Activated CD8-positive, alpha-beta memory T cell treated with anti-CD3 and anti-CD28 coated beads, Interleukin-2, amount 50 U/mL, for 48 hours (primary cell): ENCODE results near the gene CDK11A.
"Not testable (repeated sequence)": the region's sequence is repeated elsewhere in the genome, so short reads cannot be mapped to it uniquely, and the experiment has no call there.

Source experiments
- DNase-seq: peaks from one replicate; pipeline ENCODE4 v3.0.0-alpha.2; 2020

The CDK11A gene

GRCh38 chr1:1683104-1683905 lies 40.9 kb downstream of the CDK11A start:
- no peak for DNase-seq

DNA sequence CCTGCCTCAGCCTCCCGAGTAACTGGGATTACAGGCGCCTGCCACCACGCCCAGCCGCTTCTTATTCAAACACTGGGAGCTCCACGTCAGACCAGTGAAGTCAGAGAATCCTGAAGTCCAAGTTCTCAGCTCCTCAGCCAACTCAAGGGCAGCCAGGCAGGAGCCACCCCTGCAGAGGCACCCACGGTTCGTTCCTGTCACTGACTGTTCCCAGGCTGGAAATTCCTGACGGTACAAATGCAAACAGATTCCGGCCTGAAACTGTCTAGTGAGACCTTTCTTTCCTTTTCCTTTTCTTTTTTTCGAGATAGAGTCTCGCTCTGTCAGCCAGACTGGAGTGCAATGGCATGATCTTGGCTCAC lies 43.3 kb downstream of the CDK11A start:
- peak; percentile 47 for DNase-seq

DNA sequence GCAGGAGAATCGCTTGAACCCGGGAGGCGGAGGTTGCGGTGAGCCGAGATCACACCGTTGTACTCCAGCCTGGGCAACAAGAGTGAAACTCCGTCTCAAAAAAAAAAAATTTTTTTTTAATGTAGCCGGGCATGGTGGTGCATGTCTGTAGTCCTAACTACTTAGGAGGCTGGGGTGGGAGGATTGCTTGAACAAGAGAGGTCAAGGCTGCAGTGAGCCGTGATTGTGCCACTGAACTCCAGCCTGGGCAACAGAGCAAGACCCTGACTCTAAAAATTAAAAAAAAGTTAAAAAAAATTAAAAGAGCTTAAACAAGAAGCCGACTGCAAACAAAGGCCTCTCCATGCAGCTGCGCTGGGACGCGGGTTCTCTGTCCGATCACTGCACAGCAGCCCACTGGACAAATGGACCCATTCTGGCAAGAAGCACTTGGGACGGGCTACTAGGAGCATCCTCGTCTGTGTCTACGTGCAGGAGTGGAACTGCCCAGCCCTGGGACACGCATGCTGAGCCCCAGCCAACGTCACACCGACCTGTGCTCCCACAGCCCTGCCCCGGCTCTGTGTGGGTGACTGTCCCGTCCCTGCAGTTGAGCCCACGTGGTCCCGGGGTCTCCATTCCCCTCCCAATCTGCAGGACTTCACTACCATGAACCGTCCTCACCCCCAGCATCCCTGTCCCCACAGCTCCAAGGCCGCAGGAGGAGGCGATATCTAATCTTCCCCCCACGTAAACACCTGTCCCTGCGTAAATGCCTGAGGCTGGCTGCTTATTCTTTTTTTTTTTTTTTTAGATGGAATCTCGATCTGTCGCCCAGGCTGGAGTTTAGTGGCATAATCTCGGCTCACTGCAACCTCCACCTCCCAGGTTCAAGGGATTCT lies 43.9 kb downstream of the CDK11A start:
- peak; percentile 53 for DNase-seq

DNA sequence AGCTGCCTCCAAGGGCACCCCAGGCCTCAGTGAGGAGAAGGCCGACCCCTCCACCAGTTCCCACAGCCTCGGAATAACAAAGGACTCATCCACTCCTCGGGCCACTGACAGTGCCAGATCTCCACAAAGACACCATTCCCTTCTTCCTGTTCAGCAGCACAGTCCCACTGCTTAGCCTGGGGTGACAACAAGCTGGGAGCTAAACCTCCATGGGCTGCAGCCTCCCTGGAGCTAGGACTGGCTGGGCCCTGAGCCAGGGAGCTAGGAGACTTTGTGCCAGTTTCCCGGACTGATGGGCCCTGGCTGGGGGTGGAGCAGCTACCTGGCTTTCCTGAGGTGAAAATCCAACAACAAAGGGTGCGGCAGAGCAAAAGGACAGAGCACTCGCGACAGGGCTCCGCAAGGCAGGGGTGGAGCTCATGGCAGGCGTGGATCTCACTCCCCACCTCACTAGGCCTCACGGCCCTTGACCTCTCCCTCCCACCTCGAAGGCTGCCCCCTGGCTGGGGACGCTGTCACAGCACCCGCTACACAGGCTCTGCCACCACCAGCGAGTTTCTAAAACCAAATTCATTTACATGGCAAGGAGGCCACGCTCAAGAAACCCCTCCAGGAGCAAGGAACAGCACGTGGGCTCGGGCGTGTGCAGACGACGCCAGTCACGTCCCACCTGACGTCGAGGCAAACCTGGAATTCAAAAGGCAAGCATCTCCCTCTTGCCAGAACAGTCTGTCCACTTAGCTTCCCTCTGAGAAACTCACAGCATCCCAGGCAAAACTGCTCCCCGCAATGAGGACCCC lies 45.4 kb downstream of the CDK11A start:
- peak; percentile 85 for DNase-seq

DNA sequence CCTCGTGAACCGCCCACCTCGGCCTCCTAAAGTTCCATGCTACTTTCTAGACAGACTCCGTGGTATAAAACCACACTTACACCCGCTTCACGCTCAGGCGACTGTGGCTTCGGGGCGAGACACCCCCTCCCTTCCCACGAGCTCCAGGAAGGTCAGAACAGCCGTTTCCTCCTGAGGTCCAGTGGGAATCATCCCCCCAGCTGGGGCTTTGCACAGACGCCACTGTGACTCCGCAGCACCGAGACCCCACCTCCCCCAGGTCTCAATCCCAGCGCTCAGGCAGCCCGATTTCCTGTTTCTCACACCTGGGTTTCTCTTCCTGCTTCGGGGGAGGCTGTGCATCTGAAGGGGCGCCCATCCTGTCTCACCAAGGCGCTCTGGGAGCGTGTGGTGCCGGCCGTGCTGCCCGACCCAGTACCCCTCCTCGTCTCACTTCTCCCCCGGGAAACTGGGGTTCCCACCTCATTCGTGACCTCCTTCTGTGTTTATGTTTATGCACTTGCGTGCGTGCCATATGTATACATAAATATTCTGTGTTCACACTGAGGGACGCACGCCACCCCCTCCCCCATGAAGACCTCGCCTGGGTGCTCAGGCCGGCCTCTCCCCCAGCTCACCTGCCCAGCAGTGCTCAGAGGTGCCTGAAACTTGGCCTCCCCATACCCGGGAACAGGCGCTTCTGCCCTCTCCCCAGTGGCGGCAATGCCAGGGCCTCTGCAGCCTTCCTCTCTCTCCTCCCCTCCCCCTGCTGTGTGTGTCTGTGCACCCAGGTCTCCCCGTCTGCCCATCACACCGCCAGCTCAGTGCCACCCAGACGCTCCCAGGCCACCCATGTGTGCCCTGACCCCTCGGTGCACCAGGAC lies 46.2 kb downstream of the CDK11A start:
- DNase-seq = peak; percentile 83

DNA sequence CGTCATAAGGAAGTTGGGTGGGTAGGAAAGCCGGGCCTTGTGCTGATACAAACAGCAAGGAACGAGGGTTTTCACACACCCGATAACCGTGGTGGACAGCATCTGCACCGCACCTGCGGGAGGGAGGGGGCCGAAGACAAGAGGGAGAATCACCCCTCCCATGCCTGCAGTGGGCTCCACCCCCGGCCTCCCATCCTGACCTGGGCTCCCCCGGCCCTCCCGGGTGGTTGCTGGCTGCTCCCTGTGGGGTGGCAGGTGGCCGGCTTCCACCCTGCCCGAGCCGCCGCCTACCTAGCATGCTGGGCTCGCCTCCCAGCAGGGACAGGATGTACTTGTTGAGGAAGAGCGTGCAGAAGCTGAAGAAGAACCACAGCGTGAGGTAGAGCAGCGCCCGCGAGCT lies 48.1 kb downstream of the CDK11A start:
- not testable (repeated sequence) for DNase-seq

- DNase-seq = not testable (repeated sequence)
Observed at GRCh38 chr1:1675218-1675617, 48.9 kb downstream of the CDK11A start.

- not testable (repeated sequence) for DNase-seq
Observed at GRCh38 chr1:1674806-1675205, 49.4 kb downstream of the CDK11A start.

DNA sequence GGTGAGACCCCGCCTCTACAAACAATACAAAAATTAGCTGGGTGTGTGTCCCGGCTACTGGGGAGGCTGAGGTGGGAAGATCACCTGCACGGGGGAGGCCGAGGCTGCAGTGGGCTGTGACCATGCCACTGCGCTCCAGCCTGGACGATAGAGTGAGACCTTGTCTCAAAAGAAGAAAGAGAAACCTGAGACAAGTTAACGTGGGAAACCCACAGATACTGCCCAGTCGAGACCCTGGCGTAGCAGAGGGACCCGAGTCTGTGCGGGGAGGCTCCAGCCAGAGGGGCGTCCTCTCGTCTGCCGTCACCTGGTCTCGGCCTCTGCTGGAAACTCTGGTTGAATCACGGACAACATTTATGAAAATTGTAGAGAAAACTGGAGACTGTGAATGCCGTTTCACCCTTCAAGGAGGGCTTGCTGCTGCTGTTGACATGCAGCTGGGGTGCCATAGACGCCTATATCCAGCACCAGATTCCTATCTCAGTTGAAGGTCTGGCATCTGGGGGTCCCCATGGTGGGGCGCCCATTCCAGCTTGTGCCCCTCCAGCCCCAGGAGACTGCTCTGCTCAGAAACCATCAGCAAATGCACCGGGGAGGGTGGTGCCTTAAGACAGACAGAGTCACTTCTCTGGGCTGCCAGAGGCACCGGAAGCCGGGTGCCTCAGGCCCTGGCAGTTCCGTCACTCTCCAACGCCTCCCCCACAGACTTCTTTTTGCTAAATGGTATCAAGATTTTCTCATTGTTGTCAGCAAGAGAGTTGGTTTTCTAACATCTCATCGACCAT lies 51.8 kb downstream of the CDK11A start:
- DNase-seq = no peak

DNA sequence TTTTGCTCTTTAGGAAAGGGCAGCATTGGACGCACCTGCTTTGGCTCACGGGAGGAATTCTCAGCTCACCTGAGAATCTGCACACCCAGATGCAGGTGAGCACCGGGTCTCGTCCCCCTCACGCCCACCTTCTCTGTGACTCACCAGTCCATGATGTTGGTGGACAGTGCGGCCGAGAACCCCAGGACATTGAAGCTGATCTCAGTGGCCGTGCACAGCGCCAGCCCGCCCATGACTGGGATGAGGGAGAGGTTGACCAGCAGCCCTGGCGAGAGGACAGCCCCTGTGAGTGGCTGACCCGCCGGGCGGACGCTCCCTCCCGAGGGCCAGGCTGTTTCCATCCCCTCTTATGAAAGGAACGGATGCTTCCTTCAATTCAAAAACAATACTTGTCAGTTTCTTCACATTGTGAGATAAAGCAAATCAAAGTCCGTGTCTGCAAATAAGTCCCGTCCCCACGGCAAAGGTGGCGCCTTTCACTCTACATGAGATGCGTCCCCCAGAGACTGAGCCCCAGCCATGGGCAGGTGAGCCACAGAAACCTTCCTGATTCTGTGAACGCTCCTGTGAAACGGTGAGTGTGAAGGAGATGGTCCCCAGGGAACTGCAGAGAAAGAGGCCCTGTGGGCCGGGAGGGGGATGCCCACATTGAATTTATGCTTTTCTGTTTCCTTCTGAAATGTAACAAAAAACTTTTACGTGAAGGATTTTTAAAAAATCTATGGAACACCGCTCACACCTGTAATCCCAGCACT lies 52.6 kb downstream of the CDK11A start:
- DNase-seq = no peak

GRCh38 chr1:1670866-1671265 lies 53.3 kb downstream of the CDK11A start:
- no peak for DNase-seq

DNA sequence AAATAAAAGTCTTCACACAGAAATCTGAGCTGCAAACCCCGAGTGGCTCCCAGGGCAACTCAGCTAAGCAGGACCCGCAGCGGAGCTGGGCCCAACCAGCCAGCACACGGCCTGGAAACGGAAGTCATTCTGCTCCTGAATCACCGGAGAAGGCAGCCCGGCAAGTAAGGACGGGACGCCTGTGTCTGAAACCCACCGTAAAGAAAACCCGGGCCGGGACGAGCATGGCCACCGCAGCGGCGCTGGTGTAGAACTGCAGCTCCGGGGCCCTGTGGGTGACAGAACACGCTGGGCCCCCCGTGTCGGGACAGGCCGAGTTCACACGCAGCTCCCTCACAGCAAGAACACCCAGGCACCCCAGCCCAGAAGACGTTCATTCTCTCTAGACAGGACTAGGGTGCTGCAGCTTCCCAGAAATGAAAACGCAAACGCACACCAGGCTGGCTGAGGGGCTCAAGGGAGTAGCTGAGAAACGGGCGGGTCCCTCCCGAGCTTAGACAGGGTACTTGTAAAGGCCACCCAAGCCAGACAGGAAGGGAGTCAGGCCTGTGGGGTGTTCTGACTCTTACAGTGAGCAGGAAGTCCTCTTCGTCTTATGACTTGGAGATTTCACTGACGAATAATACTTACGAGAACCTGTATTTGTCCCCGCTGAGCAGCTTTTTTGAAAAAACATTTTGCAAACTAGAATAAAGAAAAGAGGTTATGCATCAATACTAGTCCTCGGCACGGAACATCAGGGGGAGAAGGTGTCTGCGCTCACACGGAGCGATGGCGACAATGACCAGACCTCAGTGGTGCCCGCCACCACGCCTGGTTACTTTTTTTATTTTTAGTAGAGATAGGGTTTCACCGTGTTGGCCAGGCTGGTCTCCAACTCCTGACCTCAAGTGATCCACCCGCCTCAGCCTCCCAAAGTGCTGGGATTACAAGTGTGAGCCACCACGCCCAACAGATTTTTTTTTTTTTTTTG lies 54.4 kb downstream of the CDK11A start:
- no peak for DNase-seq

DNA sequence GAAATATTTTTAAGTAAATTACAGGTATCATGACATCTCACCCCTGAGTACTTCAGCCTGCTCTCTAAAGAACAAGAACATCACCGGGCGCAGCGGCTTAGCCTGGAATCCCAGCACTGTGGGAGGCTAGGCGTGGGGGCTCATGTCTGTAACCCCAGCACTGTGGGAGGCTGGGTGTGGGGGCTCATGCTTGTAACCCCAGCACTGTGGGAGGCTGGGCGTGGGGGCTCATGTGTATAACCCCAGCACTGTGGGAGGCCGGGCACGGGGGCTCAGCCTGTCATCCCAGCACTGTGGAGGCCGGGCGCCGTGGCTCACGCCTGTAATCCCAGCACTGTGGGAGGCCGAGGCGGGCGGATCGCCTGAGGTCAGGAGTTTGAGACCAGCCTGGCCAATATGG lies 57.6 kb downstream of the CDK11A start:
- no peak for DNase-seq

- DNase-seq = peak; percentile 82
Observed at GRCh38 chr1:1665815-1666251, 58.3 kb downstream of the CDK11A start.

GRCh38 chr1:1664941-1665814 lies 59.0 kb downstream of the CDK11A start:
- no peak for DNase-seq

GRCh38 chr1:1664318-1664717 lies 59.8 kb downstream of the CDK11A start:
- DNase-seq = not testable (repeated sequence)

DNA sequence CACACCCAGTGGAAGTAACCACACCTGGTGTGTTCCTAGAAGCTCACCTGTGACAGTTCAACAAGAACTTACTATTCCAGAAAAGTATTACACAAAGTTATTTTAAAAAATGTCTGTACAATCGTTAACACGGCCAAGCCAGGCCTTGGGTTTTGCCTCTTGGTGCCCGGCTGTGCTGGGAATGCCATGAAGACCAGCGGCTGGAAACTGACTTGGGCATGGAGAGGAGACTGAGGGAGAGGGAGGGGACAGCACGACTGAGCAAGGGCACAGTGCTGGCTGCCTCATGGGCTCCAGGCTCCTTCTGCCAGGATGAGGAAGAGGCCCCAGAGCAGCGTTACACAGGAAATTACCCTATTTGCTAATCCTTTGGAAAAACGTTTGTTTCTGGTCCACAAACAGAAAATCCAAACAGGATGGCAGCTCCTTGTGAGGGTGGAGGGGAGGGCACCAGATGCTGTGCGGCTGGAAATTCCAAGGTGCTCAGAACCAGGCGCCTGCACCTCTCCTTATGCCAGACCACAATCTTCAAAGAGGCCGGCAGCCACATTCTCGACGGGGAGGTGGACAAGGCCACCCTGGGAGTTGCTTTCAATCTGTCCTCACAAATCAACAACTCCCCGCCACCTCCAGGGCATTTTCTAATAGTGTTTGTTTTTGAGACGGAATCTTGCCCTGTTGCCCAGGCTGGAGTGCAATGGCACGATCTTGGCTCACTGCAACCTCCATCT lies 61.2 kb downstream of the CDK11A start:
- DNase-seq = not testable (repeated sequence)
